Right cardiac atrium (tissue), 5 donors: ENCODE results near the gene ZNF586. TPM values are rescaled to one million over a fixed set of nuclear protein-coding genes. Genes with fewer than 3 reads are reported as not detected.
"Not testable (repeated sequence)": the region's sequence is repeated elsewhere in the genome, so short reads cannot be mapped to it uniquely, and the experiment has no call there.

Experiments
- ATAC-seq, 2 donors: fragments of 200-7000 bp; cut with Tn5 transposase; one replicate each; pipeline versions ENCODE4 v1.8.0 to v1.9.1; 2020; ENCODE audit warnings: moderate library complexity in 2 of 2, mild to moderate bottlenecking in 1 of 2
- DNase-seq, 3 donors: peaks; one replicate each; pipeline ENCODE4 v3.0.0-alpha.2; 2020
- H3K27ac ChIP-seq: one replicate; pipeline ENCODE4 v1.5.1; 2013; ENCODE audit warnings: mild to moderate bottlenecking, low read length, control low read depth, moderate library complexity
- H3K27me3 ChIP-seq: one replicate; pipeline ENCODE4 v1.6.1; 2013; ENCODE audit not compliant: control insufficient read depth, insufficient read depth
- H3K4me1 ChIP-seq: one replicate; pipeline ENCODE4 v1.6.1; 2013; ENCODE audit warnings: low read length; ENCODE audit not compliant: control insufficient read depth, insufficient read depth
- H3K4me3 ChIP-seq: one replicate; pipeline ENCODE4 v1.5.1; 2013; ENCODE audit warnings: low read length, control low read depth
- H3K9me3 ChIP-seq: one replicate; pipeline ENCODE4 v1.6.1; 2013; ENCODE audit warnings: low read length; ENCODE audit not compliant: control insufficient read depth
- WGBS: extraction: QIAGEN DNeasy Blood & Tissue Kit; methylation state at CpG from one replicate; pipeline ENCODE4 v1.1.7; 2013; 5-methylcytosine and 5-hydroxymethylcytosine counted together
- intact Hi-C, 4 donors: fragments of 100-400 bp; cut with DNase I; formaldehyde crosslinking; loops; one replicate each; pipeline versions ENCODE4 v1.11.0 to v1.14.0; 2022 to 2023
- polyA plus RNA-seq: library from polyadenylated mRNA; stranded (reverse); fragments of 200-250 nt; gene quantifications from one replicate; pipeline ENCODE4 v1.2.3, GENCODE V29; 2013
- total RNA-seq, 4 donors: library from RNA; stranded (reverse); fragmentation: NEBNext Ultra II Directional; extraction: Animal tissue kit (Norgen Biotek cat#: 25700); gene quantifications; one replicate each; pipeline ENCODE4 v1.2.1, GENCODE V29; 2021
- donor health status: healthy with polysubstance abuse.
- donor health status: DM: no; HTN: yes; CAD: no.
- donor health status: DM: no; HTN: no; CAD: no.
- donor health status: DM: no; HTN: yes; CAD: no; lungs with severe emphysema.
- donor health status: DM: yes; HTN: yes; CAD: no.

The ZNF586 gene
- total and polyA plus RNA-seq, 5 donors: 7.1 to 11.7 (median 11.2) TPM

DNA sequence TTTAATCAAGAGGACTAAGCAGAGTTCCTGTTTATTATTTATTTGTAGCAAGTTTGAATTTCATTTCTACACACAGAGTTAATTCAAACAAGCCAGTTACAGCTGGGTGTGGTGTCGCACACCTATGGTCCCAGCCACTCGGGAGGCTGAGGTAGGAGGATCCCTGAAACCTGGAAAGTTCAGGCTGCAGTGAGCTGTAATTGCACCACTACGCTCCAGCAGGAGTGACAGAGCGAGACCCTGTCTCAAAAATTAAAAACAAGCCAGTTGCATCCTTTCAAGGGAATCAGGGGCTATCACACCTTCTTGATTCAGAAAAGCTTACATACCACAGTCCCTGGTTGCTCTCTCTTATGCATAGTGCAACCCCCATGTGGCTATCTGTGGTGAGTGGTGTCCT, 19.8 kb downstream of the ZNF586 start:
- intact Hi-C loops: loop anchor here in 1 of 4 donors (5.0 kb wide), 1 partner anchor 393 kb away; the partner anchor contains the start of gene ZNF274
- Histone ChIP-seq H3K9me3 (peaks cover 2% of the 10 kb centered on the region), H3K27ac (no peak overlapping the region), H3K27me3 (no peaks in the 10 kb centered on the region), H3K4me3 (no peak overlapping the region), H3K4me1 (no peaks in the 10 kb centered on the region)
- DNase-seq: no peak
- WGBS: 100% methylated on average over 4 of the region's 4 CpGs
- ATAC-seq: no peak

GRCh38 chr19:57796580-57796979, 27.1 kb downstream of the ZNF586 start:
- ATAC-seq: peak; percentile 27
- intact Hi-C loops, H3K27me3 ChIP-seq: not testable (repeated sequence)

DNA sequence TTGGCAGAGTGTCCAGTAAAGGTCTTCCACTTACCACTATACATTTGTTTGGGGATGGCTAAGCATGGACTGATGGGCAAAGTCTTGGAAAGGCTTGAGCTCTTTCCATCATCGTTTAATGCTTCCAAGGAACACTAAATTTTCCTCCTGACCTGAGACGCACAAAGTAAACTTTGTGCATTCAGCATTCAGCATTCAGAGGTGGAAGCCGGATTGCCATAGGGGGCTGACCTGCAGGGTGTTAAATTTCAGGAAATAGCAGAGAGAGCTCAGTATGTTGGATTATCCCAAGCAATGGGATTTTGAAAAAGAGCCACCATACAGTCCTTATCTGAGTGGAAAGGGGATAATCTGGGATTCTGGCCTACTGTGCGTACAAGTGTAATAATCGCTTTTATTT, 31.2 kb downstream of the ZNF586 start:
- Histone ChIP-seq H3K4me3 (no peak overlapping the region), H3K4me1 (peaks cover 6% of the 10 kb centered on the region), H3K27ac (no peak overlapping the region), H3K27me3 (no peaks in the 10 kb centered on the region), H3K9me3 (no peaks in the 10 kb centered on the region)
- intact Hi-C loops: no loop called here
- 81% methylated on average over 5 of the region's 5 CpGs for WGBS
- DNase-seq (no peak), ATAC-seq (no peak)

More at GRCh38 chr19:57796580-57796979, 27.1 kb downstream of the ZNF586 start:
- whole genome bisulfite sequencing: 95% methylated on average over 1 of the region's 1 CpG
- not testable (repeated sequence) for DNase-seq, H3K4me3 ChIP-seq, H3K9me3 ChIP-seq, H3K4me1 ChIP-seq, H3K27ac ChIP-seq

DNA sequence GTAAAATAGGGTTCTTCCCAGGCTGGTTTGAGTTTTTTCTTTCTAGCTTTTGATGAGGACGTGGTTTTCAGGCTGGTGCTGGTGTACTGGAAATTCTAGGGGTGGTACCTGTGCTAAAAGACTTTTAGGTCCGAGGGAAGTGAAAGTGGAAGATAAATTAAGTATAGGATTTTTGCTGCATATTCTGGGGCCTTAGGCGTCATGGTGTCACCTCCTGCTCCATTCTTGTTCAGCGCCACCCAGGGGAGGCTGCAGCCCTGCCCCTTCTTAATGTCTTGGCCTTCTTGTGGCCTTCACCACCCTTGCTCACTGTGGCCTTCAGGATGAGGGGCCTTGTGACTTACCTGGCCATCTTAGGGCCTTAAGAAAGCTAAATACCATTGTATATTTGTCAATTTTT, 32.8 kb downstream of the ZNF586 start:
- Histone ChIP-seq H3K4me3 (no peak overlapping the region), H3K27me3 (no peaks in the 10 kb centered on the region), H3K27ac (no peak overlapping the region), H3K9me3 (no peaks in the 10 kb centered on the region), H3K4me1 (peaks cover 6% of the 10 kb centered on the region)
- ATAC-seq (no peak), DNase-seq (no peak)
- intact Hi-C loops: no loop called here
- 89% methylated on average over 4 of the region's 4 CpGs for WGBS

GRCh38 chr19:57803265-57803593, 33.8 kb downstream of the ZNF586 start:
- H3K9me3 ChIP-seq: no peaks in the 10 kb centered on the region
- peaks cover 6% of the 10 kb centered on the region for H3K4me1 ChIP-seq
- H3K4me3 ChIP-seq: peak overlapping the region; percentile 88
- 11% methylated on average over 6 of the region's 6 CpGs for WGBS
- no peaks in the 10 kb centered on the region for H3K27me3 ChIP-seq
- peak in 1 of 2 donors; percentile 36 for ATAC-seq
- intact Hi-C loops: no loop called here
- peak overlapping the region; percentile 96 for H3K27ac ChIP-seq
- DNase-seq: no peak

DNA sequence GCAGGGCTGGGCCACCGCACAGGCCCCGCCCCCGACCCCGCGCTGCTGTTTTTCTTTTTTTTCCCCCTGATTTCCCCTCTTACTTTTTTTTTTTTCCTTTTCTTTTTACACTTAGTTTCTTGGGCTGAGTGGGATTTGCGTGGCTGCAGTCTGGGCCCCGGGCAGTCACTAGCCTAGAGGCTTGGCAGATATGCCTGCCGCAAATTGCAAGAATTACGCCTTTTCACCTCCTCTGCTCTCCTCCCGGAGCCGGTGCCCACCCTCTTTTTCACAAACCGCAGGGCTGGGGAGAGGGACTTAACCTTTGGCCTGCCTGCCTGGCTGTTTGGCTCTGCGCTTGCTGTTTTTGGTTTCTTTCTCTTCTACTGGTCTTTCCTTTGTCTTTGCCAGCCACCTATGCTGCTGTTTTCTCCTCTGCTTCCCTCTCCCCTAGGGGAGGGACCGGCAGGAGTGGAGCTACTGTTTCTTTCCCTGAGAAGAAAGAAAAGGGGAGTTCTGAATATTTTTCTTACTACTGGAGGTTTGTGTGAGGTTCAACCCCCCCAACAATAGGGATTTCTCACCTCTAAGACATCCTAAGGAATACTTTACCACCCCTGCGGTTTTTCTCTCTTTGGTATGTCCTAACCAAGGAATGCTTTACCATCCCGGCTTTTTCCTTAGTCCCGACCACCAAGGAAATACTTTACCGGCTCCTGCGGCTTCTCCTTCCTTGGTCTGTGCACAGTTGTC, 34.3 kb downstream of the ZNF586 start:
- ATAC-seq (peak; percentile 59 to 64), DNase-seq (peak in 2 of 3 donors; percentile 65 to 69)
- Histone ChIP-seq H3K4me1 (peaks cover 6% of the 10 kb centered on the region), H3K4me3 (peak overlapping the region; percentile 88), H3K9me3 (no peaks in the 10 kb centered on the region), H3K27ac (peak overlapping the region; percentile 96), H3K27me3 (no peaks in the 10 kb centered on the region)
- intact Hi-C loops: no loop called here
- WGBS: 5% methylated on average over 19 of the region's 19 CpGs

- Histone ChIP-seq H3K4me1 (peaks cover 5% of the 10 kb centered on the region), H3K27ac (no peak overlapping the region), H3K4me3 (no peak overlapping the region), H3K9me3 (no peaks in the 10 kb centered on the region), H3K27me3 (no peaks in the 10 kb centered on the region)
- intact Hi-C loops: no loop called here
- DNase-seq: no peak
- ATAC-seq: no peak
- WGBS: 84% methylated on average over 2 of the region's 2 CpGs
Measured at GRCh38 chr19:57807541-57807940, 38.1 kb downstream of the ZNF586 start.

- intact Hi-C loops: loop anchor here in 1 of 4 donors (2.0 kb wide), 1 partner anchor 60 kb away; no protein-coding TSS in a partner anchor
- not testable (repeated sequence) for DNase-seq, H3K9me3 ChIP-seq, H3K27ac ChIP-seq, H3K4me1 ChIP-seq, H3K27me3 ChIP-seq, ATAC-seq, H3K4me3 ChIP-seq
- 73% methylated on average over 17 of the region's 17 CpGs for WGBS
Measured at GRCh38 chr19:57810410-57811295, 41.2 kb downstream of the ZNF586 start.

- H3K9me3 ChIP-seq: no peaks in the 10 kb centered on the region
- DNase-seq: no peak
- H3K27ac ChIP-seq: no peak overlapping the region
- 79% methylated on average over 3 of the region's 3 CpGs for WGBS
- intact Hi-C loops: no loop called here
- ATAC-seq: no peak
- H3K27me3 ChIP-seq: no peaks in the 10 kb centered on the region
- no peak overlapping the region for H3K4me3 ChIP-seq
- peaks cover 4% of the 10 kb centered on the region for H3K4me1 ChIP-seq
Measured at GRCh38 chr19:57812226-57812625, 42.8 kb downstream of the ZNF586 start.

DNA sequence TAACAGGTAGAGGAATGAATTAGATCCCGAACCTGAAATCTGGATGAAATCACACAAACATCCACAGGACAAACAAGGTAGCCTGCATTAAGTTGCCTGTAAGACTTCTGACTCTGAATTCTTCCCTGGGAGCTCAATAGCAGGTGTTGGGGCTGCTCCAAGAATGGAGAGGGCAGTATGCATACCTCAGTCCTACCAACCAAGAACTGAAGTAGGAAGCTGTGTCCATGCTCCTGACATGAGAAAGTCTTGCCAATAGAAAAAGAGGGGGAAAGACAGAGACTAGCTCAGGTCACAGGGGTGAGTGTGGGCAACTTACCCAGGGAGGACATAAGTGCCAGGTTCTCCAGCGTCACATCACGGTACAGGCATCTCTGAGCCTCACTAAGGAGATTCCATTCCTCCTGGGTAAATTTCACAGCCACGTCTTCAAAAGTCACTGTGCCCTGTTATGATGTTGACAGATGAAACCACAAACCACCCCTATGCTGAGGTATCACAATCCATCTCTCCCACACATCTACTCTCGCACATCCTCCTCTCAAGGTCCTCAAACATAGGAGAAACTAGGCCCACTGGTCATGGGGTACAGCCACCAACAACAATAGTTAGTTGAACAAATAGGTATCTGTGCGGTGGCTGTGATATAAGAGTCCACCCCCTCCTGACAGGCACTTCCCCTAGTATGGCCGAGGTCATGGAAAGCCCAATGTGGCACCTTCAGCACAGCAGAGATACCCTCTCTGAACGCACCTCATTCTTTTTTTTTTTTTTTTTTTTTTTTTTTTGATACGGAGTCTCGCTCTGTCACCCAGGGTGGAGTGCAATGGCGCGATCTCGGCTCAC, 43.7 kb downstream of the ZNF586 start:
- H3K9me3 ChIP-seq, intact Hi-C loops, H3K27me3 ChIP-seq, H3K4me1 ChIP-seq, ATAC-seq, DNase-seq, H3K4me3 ChIP-seq, H3K27ac ChIP-seq: not testable (repeated sequence)
- 90% methylated on average over 13 of the region's 13 CpGs for WGBS
